ENCODE data around the gene ARID2.

DNA sequence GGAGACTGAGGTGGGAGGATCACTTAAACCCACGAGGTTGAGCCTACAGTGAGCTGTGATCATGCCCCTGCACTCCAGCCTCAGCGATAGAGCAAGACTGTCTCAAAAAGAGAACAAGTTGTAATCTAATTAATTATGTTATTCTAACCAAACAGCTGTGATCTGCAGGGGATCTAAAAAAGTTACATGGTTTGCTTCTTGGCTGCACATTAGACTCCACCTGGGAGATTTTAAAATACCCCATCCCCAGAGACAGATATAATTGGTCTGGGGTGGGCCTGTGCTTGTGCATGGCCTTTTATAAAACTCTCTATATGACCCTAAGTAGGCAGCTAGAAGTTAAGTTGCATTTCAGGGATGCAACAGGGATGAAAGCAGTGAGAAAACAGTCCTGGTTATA, 184.1 kb downstream of the ARID2 start:
- TF ChIP-seq EZH2phosphoT487 (IDR thresholded peaks at IDR 0.05; ENCODE audit: borderline replicate concordance, low read length): no peak
- TF ChIP-seq, protein P1, sequence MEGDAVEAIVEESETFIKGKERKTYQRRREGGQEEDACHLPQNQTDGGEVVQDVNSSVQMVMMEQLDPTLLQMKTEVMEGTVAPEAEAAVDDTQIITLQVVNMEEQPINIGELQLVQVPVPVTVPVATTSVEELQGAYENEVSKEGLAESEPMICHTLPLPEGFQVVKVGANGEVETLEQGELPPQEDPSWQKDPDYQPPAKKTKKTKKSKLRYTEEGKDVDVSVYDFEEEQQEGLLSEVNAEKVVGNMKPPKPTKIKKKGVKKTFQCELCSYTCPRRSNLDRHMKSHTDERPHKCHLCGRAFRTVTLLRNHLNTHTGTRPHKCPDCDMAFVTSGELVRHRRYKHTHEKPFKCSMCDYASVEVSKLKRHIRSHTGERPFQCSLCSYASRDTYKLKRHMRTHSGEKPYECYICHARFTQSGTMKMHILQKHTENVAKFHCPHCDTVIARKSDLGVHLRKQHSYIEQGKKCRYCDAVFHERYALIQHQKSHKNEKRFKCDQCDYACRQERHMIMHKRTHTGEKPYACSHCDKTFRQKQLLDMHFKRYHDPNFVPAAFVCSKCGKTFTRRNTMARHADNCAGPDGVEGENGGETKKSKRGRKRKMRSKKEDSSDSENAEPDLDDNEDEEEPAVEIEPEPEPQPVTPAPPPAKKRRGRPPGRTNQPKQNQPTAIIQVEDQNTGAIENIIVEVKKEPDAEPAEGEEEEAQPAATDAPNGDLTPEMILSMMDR (conservative IDR thresholded peaks at IDR 0.05; ENCODE audit: low read depth, low read length): no peak
- TF ChIP-seq EZH2 (IDR thresholded peaks at IDR 0.05; ENCODE audit: low read length, unreplicated experiment): no peak

All from PC-3 (cell line).